NCI-H1694 treated with DMSO at 0.1 percent for 48 hours (cell line): ENCODE results near the gene RAB6B.

Source experiments
- DNase-seq: peaks from one replicate; lab custom pipeline; 2025; lab: John Stamatoyannopoulos, UW

RAB6B gene

GRCh38 chr3:133881492-133881891, 14.2 kb downstream of the RAB6B start:
- DNase-seq = no peak

GRCh38 chr3:133880886-133881455, 14.7 kb downstream of the RAB6B start:
- no peak for DNase-seq

- DNase-seq = no peak
Observed at GRCh38 chr3:133880287-133880686, 15.4 kb downstream of the RAB6B start.

GRCh38 chr3:133878518-133878917, 17.2 kb downstream of the RAB6B start:
- no peak for DNase-seq

GRCh38 chr3:133877221-133877620, 18.5 kb downstream of the RAB6B start:
- DNase-seq = no peak

DNA sequence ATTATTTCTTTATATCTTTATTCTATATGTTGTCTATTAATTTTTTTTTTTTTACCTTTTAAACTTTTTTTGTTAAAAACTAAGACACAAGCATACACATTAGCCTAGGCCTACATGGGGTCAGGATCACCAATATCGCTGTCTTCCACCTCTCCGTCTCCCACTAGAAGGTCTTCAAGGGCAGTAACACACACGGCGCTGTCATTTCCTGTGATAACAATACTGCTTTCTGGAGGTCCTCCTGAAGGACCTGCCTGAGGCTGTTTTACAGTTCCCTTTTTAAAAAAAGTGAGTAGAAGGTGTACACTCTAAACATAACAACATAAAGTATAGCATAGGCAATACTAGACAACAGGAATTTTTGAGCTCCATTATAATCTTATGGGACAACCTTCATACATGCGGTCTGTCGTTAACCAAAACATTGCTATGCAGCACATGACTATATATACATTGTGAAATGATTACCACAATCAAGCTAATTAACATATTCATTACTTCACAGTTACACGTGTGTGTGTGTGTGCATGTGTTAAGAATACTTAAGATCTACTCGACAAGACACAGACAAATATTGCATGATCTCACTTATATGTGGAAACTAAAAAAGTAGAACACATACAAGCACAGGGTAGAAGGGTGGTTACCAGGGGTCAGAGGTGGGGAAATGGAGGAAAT, 20.8 kb downstream of the RAB6B start:
- no peak for DNase-seq

DNA sequence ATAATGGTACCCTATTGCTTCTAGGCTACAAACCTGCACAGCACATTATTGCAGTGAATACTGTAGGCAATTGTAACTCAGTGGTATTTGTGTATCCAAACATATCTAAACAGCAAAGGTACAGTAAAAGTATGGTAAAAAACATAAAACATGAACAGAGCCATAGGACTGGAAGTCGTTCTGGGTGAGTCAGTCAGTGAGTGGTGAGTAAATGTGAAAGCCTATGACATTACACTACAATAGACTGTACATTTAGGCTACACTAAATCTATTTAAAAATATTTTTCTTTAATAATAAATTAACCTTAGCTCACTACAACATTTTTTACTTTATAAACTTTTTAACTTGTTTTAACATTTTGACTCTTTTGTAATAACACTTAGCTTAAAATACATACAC, 21.3 kb downstream of the RAB6B start:
- no peak for DNase-seq

DNA sequence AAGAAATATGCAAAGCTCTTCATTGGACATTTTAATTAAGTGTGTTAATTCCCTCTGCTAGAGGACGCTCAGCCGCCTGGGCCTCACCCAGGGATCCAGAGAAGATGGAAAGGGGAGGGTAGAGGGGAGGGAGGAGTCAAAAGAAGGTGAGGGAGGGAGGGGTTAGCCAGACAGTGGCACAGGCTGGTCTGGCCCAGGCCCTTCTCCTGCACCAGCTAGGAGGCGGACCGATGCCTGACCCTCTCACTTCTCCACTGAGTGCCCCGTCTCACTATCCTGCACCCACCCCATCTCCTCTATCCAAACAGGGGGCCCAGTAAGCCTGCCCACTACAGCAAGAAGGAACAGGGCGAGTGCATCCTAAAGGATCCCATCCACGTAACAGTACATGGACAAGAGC, 22.9 kb downstream of the RAB6B start:
- no peak for DNase-seq

- DNase-seq = no peak
Observed at GRCh38 chr3:133872161-133872560, 23.5 kb downstream of the RAB6B start.

DNA sequence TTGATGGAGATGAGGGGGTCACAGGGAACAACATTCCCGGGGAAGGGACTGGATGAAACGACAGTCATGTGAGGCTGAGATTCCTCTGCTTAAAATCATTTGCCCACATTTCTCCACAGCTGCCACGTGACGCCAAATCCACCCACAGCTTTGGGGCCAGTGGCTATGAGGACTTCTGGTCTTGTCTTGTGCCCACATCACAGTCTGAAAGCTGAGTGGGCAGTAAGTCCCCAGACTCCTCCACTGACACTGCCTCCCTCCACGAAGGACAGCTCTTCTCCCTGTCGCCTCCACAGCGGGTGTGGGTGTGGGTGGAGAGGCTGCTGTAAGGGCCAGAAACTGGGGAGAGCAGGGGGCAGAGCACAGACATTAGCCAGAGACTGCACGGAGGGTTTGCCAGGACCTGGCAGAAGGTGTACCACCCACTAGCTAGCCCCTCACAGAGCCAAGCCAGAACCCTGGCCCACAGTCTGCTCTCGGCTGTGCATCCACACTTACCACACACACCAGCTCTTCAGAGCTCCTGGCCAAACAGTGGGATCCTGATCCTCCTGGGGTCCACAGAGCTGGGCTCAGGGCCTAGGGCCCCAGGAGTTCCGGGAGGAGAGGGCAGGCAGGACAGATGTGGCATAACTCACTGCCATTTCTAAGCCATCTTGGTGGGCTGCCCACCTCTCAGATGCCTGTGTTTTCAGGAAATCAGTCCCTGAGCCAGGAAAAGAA, 24.2 kb downstream of the RAB6B start:
- DNase-seq = no peak

- DNase-seq = no peak
Observed at GRCh38 chr3:133870822-133871221, 24.9 kb downstream of the RAB6B start.

- DNase-seq = no peak
Observed at GRCh38 chr3:133869586-133869985, 26.1 kb downstream of the RAB6B start.

GRCh38 chr3:133868758-133869475, 26.8 kb downstream of the RAB6B start:
- peak; percentile 52 for DNase-seq

DNA sequence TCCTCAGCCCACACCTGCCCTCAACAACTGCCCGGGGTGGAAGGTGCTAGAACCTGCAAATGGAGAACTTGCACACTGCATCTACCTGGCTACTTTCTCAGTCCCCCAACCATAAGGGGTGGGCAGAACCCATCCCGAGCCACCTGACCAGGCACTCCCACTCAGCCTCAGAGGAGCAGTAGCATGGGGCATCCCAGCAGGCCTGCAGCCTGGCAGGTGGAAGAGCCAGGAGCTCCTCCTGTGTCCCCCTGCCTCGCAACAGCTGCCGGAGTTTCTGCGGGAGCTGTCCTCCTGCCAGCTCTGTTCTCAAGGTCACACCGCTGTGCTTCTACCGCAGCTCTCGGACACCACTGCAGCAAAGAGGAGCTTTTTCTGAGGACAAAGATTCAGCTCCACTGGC, 27.5 kb downstream of the RAB6B start:
- peak; percentile 48 for DNase-seq

GRCh38 chr3:133866141-133866540, 29.5 kb downstream of the RAB6B start:
- no peak for DNase-seq

DNA sequence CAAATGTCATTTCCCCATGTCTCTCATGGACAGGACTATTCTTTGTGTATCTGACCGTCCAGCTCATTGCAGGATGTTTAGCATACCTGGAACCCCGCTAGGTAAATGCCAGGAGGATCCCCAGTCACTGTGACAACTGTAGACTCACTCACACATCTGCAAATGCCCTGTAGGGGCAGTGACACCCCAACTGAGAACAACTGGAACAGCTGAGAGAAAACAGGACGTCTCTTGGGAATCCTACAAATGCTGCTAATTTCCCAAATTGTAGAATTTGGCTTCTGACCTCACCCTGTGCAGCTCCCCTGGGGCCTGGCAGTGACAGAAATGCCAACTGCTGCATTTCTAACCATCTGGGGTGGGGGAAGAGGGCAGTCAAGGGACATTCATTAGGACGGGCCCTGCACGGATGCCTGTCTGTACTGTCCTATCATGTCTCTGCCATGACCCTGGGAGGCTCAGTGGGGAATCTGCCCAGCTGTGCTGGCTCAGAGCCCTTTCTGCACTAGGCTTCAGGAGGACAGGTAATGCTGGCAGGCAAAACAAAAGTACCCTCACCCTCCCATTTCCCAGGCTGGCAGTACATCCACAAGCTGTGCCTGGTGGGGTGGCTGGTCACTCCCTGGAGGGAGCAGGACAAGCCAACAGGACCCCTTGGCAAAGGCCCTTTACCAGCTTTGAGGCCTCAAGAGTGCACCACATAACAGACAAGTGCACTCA, 30.4 kb downstream of the RAB6B start:
- peak; percentile 51 for DNase-seq

DNA sequence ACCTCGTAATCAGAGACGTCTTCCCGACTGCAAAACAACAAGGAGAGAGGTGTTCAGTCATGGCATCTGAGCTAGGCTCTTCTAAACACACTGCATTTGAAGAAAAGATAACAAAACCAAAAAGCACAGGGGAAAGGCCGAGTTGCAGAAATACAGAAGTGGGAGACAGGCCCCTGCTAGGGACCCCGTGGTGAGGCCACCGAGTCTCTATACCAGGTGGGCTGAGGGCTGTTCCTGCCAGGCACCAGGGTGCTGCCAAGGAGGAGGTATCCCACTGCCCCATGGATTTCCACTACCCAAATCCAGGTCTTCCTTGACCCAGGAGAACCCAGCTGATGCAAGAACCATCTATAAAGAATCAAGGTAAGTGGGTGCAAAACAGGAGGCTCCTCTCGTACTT, 31.1 kb downstream of the RAB6B start:
- DNase-seq = no peak

DNA sequence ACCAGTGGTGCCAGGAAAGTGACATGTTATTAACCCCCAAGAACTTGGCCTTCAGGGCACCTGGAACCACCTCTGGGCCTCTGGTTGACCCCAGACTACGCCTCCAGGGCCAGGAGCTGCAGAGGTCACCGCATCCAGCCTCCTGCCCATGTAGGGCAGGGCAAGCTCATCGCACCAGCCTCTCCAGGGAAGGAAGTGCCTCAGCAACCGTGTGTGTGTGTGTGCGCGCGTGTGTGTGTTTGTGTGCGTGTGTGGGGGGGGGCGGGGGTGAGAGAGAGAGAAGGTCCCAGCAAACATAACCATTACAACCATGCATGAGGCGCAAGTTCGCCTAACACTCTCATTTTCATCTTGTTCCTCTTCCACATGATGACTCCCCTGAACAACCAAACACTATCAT, 31.8 kb downstream of the RAB6B start:
- no peak for DNase-seq

DNA sequence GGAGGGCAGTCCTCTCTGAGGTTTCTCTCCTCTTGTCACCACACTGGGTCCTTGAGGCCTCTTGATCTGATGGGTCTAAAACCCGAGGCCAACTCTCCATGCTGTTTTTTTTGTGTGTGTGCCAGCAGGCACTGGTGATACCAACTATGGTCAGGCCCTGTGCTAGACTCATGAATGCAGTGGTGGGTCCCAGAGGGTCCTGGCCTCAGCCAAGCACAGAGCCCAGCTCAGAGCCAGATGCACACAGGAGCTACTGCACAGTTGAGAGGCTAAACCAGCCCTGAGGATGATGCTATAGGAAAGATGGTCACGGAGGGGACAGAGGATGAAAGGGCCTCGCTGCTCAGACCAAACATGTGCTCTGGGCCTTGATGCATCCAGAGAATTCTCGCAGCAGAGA, 33.5 kb downstream of the RAB6B start:
- no peak for DNase-seq

DNA sequence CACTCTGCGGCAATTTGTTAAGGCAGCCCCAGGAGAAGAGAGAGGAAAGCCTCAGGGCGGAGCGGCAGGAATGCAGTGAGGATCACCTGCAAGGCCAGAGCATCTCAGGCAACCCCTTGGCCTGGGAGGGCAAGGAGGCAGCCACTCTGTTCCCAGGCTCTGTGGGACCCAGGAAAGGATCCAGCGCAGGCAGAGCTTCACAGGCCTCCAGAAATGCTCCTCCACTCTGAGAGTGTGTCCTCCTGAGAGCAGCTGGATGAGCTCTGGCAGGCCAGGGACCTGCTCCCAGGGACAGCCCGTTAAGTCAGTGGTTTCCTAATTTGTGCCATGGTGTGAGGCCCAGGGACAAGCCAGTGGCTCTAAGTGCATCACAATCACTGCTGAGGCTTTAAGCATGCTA, 35.2 kb downstream of the RAB6B start:
- DNase-seq = no peak

DNA sequence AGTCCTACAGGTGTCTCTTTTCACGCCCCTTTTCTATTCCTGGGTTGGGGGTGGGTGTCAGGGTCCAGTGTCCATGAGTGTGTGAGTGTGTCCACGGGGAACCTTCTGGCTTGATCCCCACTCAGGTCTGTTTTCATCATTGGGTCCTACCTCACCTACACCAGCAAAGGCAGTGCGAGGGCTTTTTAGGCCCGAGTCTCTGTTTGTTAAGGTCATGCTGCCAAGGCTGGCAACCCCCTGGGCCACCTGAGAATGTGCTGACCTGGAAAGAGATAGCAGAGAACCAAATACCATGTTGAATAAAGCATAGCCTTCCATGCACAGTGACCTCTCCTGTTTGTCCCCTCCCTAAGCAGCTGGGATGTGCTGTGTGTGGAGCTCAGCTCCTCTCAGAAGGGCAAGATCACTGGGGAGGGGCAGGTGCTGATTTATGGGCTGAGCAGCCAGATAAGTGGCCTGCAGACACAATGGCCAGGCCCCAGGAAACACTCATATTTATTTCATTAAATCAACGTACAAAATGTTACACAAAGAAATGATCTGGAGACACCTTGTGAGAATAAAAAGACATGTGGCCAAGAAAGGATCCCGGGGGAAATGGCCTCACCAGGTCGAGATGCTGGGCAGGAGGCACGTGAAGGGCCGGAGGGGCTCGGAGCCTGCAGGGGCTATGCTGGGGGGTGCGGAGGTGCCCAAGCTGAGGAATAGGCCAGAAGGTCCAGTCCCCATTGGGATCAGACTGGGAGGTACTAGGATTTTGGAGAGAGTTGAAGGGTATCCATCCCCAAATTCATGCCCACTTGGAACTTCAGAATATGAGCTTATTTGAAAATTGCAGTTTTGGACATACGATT, 36.1 kb downstream of the RAB6B start:
- no peak for DNase-seq
